GM23338 (cell line): Measurements from ENCODE around the gene TNFAIP8L3. TPM values are rescaled to one million over a fixed set of nuclear protein-coding genes. Genes with fewer than 3 reads are reported as not detected.
"Not testable (repeated sequence)": the region's sequence is repeated elsewhere in the genome, so short reads cannot be mapped to it uniquely, and the experiment has no call there.

Experiments
- ATAC-seq: fragments of 200-7000 bp; cut with Tn5 transposase; 3 replicates; pipeline ENCODE4 v1.9.1; 2020
- DNase-seq: peaks from one replicate; pipeline ENCODE4 v3.0.0-alpha.2; 2015; ENCODE audit warnings: low spot score
- H2AFZ ChIP-seq: fragments of 200-600 bp; sonication (generic); 2 replicates; pipeline ENCODE4 v1.8.0; 2016; ENCODE audit warnings: antibody characterized with exemption, mild to moderate bottlenecking, moderate library complexity
- H3F3A ChIP-seq: fragments of 200-600 bp; sonication (generic); replicated peaks from 2 replicates; pipeline ENCODE4 v1.8.0; 2017; ENCODE audit warnings: antibody characterized with exemption, mixed run types, low read depth
- H3K27ac ChIP-seq: fragments of 200-600 bp; sonication (generic); 2 replicates; pipeline ENCODE4 v1.6.1; 2016; ENCODE audit warnings: low read depth
- H3K27me3 ChIP-seq: fragments of 200-600 bp; sonication (generic); 2 replicates; pipeline ENCODE4 v1.8.0; 2016; ENCODE audit warnings: mild to moderate bottlenecking, mixed run types, moderate library complexity; ENCODE audit not compliant: insufficient read depth
- H3K36me3 ChIP-seq: fragments of 200-600 bp; sonication (generic); 2 replicates; pipeline ENCODE4 v1.8.0; 2016; ENCODE audit warnings: mild to moderate bottlenecking; ENCODE audit not compliant: insufficient read depth
- H3K4me1 ChIP-seq: fragments of 200-600 bp; sonication (generic); 2 replicates; pipeline ENCODE4 v1.8.0; 2016; ENCODE audit warnings: mild to moderate bottlenecking, moderate library complexity; ENCODE audit not compliant: insufficient read depth
- H3K4me2 ChIP-seq: fragments of 200-600 bp; sonication (generic); 2 replicates; pipeline ENCODE4 v1.7.1; 2017; ENCODE audit warnings: mixed run types
- H3K4me3 ChIP-seq: fragments of 200-600 bp; sonication (generic); 2 replicates; pipeline ENCODE4 v1.6.1; 2016; ENCODE audit warnings: mixed run types
- H3K79me2 ChIP-seq: fragments of 200-600 bp; sonication (generic); replicated peaks from 2 replicates; pipeline ENCODE4 v1.8.0; 2017; ENCODE audit warnings: mild to moderate bottlenecking; ENCODE audit not compliant: insufficient read depth
- H3K9me2 ChIP-seq: fragments of 200-600 bp; sonication (generic); 2 replicates; pipeline ENCODE4 v1.8.0; 2017; ENCODE audit not compliant: insufficient read depth
- H4K20me1 ChIP-seq: fragments of 200-600 bp; sonication (generic); replicated peaks from 2 replicates; pipeline ENCODE4 v1.8.0; 2017; ENCODE audit warnings: mild to moderate bottlenecking; ENCODE audit not compliant: insufficient read depth
- H3K27ac Mint-ChIP-seq: 2 replicates; pipeline ENCODE4 v1.8.0; 2020; ENCODE audit warnings: inconsistent platforms, mild to moderate bottlenecking, moderate library complexity, mixed read lengths
- H3K27me3 Mint-ChIP-seq: 3 replicates; pipeline ENCODE4 v1.8.0; 2022; ENCODE audit warnings: low read depth, mild to moderate bottlenecking, moderate library complexity, mixed read lengths, inconsistent platforms; ENCODE audit not compliant: insufficient read depth, poor library complexity
- H3K36me3 Mint-ChIP-seq: 3 replicates; pipeline ENCODE4 v1.8.0; 2021; ENCODE audit warnings: low read depth, mild to moderate bottlenecking, inconsistent platforms, moderate library complexity, mixed read lengths
- H3K4me1 Mint-ChIP-seq: 3 replicates; pipeline ENCODE4 v1.8.0; 2020; ENCODE audit warnings: mild to moderate bottlenecking, inconsistent platforms, mixed read lengths
- H3K4me3 Mint-ChIP-seq: 3 replicates; pipeline ENCODE4 v1.8.0; 2021; ENCODE audit warnings: moderate library complexity, mild to moderate bottlenecking, inconsistent platforms, mixed read lengths
- H3K9me3 Mint-ChIP-seq: 3 replicates; pipeline ENCODE4 v1.8.0; 2020; ENCODE audit warnings: moderate library complexity, mild to moderate bottlenecking, inconsistent platforms, mixed read lengths
- CREB1 ChIP-seq: fragments of 250-450 bp; sonication (Bioruptor Pico); IDR thresholded peaks from 2 replicates; pipeline ENCODE4 v1.5.0; 2020; ENCODE audit warnings: low read depth, mild to moderate bottlenecking, moderate library complexity
- JUNB ChIP-seq: IDR thresholded peaks from one replicate; pipeline ENCODE4 v1.6.1; 2016; ENCODE audit warnings: antibody characterized with exemption; ENCODE audit not compliant: unreplicated experiment
- NANOG ChIP-seq: IDR thresholded peaks from 2 replicates; pipeline ENCODE4 v1.6.1; 2016; ENCODE audit warnings: antibody characterized with exemption, borderline replicate concordance
- POLR2AphosphoS5 ChIP-seq: IDR thresholded peaks from 2 replicates; pipeline ENCODE4 v1.6.1; 2016; ENCODE audit warnings: antibody characterized with exemption, low read depth
- STAT1 ChIP-seq: IDR thresholded peaks from one replicate; pipeline ENCODE4 v1.6.1; 2016; ENCODE audit warnings: antibody characterized with exemption; ENCODE audit not compliant: unreplicated experiment
- ZNF114 ChIP-seq: fragments of 250-450 bp; sonication (Bioruptor Pico); IDR thresholded peaks from 2 replicates; pipeline ENCODE4 v1.5.0; 2020; ENCODE audit warnings: mild to moderate bottlenecking, moderate library complexity
- ZNF331 ChIP-seq: fragments of 250-450 bp; sonication (Bioruptor Pico); IDR thresholded peaks from 2 replicates; pipeline ENCODE4 v1.5.0; 2020; ENCODE audit warnings: low read depth, mild to moderate bottlenecking, moderate library complexity
- polyA plus RNA-seq: library from polyadenylated mRNA; unstranded; fragments of >200 nt; fragmentation: Nextera tagmentation; extraction: Ambion mirVana; gene quantifications from 2 replicates; pipeline ENCODE4 v1.2.1, GENCODE V29; 2016
- total RNA-seq: library from RNA; depleted of rRNA; stranded (reverse); fragments of >200 nt; shearing (Covaris generic); gene quantifications from 2 replicates; pipeline ENCODE4 v1.2.3, GENCODE V29; 2014
- TF ChIP-seq, protein P1 (sequence below): IDR thresholded peaks from one replicate; pipeline ENCODE4 v1.6.1; 2018; ENCODE audit warnings: antibody characterized with exemption; ENCODE audit not compliant: unreplicated experiment
- TF ChIP-seq, protein P2 (sequence below), 2 experiments: fragments of 200-600 bp in 1 of 2; sonication (generic) in 1 of 2; conservative IDR thresholded peaks; 2 replicates each; pipeline versions ENCODE4 v1.5.1 to v1.6.1; 2016 to 2017; ENCODE audit warnings: antibody characterized with exemption in 2 of 2, low read depth in 2 of 2, mild to moderate bottlenecking in 2 of 2, moderate library complexity in 1 of 2

Gene TNFAIP8L3
- total and polyA plus RNA-seq, 2 experiments from 2014 or later, result 0.23 to 0.31 TPM

DNA sequence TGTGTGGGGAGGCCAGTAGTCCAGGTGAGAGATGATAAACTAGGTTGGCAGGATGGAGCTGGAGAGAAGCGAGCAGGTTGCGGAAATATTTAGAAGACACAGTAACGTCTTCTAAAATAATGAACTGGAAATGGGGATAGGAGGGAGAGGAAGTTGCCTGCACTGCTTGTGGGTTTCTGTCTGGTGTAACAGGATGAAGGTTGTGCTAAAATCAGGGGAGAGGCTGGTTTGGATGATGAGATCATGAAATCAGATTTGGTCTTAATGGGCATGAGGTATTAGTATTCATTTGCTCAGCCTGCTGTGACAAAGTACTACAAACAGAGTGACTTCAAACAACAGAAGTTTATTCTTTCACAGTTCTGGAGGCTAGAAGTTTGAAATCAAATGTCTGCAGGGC, 32.1 kb upstream of the TNFAIP8L3 start (continued):
- TF ChIP-seq, protein P1, sequence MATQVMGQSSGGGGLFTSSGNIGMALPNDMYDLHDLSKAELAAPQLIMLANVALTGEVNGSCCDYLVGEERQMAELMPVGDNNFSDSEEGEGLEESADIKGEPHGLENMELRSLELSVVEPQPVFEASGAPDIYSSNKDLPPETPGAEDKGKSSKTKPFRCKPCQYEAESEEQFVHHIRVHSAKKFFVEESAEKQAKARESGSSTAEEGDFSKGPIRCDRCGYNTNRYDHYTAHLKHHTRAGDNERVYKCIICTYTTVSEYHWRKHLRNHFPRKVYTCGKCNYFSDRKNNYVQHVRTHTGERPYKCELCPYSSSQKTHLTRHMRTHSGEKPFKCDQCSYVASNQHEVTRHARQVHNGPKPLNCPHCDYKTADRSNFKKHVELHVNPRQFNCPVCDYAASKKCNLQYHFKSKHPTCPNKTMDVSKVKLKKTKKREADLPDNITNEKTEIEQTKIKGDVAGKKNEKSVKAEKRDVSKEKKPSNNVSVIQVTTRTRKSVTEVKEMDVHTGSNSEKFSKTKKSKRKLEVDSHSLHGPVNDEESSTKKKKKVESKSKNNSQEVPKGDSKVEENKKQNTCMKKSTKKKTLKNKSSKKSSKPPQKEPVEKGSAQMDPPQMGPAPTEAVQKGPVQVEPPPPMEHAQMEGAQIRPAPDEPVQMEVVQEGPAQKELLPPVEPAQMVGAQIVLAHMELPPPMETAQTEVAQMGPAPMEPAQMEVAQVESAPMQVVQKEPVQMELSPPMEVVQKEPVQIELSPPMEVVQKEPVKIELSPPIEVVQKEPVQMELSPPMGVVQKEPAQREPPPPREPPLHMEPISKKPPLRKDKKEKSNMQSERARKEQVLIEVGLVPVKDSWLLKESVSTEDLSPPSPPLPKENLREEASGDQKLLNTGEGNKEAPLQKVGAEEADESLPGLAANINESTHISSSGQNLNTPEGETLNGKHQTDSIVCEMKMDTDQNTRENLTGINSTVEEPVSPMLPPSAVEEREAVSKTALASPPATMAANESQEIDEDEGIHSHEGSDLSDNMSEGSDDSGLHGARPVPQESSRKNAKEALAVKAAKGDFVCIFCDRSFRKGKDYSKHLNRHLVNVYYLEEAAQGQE, result no peak
- TF ChIP-seq ZNF331 (CRISPR knock-in tag), result no peak

DNA sequence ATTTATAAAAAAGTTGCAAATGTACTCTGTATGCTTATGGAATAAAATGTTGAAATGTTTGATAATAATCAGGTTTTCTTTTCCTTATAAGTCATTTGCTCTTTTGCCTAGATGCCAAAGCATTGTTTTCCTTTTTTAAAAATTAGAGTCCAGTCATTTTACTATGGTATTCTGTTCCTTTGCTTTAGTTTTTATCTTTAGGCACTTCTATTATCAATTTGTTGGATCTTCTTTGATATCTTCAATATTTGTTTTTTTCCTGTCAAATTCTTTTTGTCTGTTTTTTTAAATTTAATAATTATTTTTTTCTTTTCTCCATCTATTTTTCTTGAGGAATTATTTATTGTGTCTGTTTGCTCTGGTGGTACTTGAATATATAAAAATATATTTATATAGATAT, 28.3 kb upstream of the TNFAIP8L3 start:
- not testable (repeated sequence) for H4K20me1 ChIP-seq, DNase-seq, H3K4me1 Mint-ChIP-seq, H3K4me1 ChIP-seq, H3K4me3 ChIP-seq, ATAC-seq, H3K36me3 Mint-ChIP-seq, H3K4me3 Mint-ChIP-seq, H3F3A ChIP-seq, H2AFZ ChIP-seq, H3K27ac Mint-ChIP-seq, H3K4me2 ChIP-seq, H3K27me3 ChIP-seq, H3K9me3 Mint-ChIP-seq, H3K27ac ChIP-seq, H3K27me3 Mint-ChIP-seq, H3K9me2 ChIP-seq, H3K79me2 ChIP-seq, H3K36me3 ChIP-seq

DNA sequence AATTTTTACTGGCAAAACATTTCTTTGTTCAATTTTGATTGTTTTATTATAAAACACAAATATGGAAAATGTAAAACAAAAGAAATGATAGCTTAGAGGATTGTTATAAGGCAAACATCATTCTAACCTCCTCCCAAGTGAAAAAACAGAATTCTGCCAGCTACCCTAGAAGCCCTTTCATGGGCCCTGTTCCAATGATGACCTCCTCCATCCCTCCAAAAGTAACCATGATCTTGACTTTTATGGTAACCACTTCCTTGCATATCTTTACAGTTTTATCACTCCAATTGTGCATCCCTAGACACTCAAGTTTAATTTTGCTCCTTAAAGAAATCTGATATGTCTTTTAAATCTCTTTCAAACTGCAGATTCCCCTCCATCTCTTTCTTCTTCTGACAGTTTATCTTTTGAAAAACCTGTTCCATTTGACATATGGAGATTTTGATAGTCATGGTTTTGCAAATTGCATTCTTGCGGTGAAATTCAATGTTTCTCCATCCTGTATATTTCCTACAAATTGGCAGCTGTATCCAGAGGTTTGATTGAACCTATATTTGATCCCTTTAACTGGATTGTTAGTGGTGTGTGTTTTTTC, 27.0 kb upstream of the TNFAIP8L3 start:
- H3K4me1 Mint-ChIP-seq, result no peaks in the 10 kb centered on the region
- no peaks in the 10 kb centered on the region; the same call in 2 of the 3 replicates for H3K36me3 Mint-ChIP-seq
- no peaks in the 10 kb centered on the region for H4K20me1 ChIP-seq
- H3K27me3 Mint-ChIP-seq, result peaks cover 2% of the 10 kb centered on the region
- no peaks in the 10 kb centered on the region for H3K36me3 ChIP-seq
- H3K4me3 Mint-ChIP-seq, result no peak overlapping the region
- no peaks in the 10 kb centered on the region for H3K4me1 ChIP-seq
- no peaks in the 10 kb centered on the region for H3K27me3 ChIP-seq
- H3K27ac ChIP-seq, result no peak overlapping the region
- H3K27ac Mint-ChIP-seq, result no peak overlapping the region
- no peak overlapping the region for H3K4me3 ChIP-seq
- no peaks in the 10 kb centered on the region for H3K9me2 ChIP-seq
- no peak for ATAC-seq
- no peak overlapping the region for H2AFZ ChIP-seq
- DNase-seq, result no peak
- no peaks in the 10 kb centered on the region for H3K79me2 ChIP-seq
- no peak overlapping the region for H3K4me2 ChIP-seq
- no peaks in the 10 kb centered on the region for H3F3A ChIP-seq
- peaks cover 6% of the 10 kb centered on the region; the same call in 2 of the 3 replicates for H3K9me3 Mint-ChIP-seq
- TF ChIP-seq ZNF114 (CRISPR knock-in tag) (no peak), CREB1 (no peak), NANOG (no peak), POLR2AphosphoS5 (no peak), JUNB (no peak), STAT1 (no peak)
- TF ChIP-seq, protein P2, sequence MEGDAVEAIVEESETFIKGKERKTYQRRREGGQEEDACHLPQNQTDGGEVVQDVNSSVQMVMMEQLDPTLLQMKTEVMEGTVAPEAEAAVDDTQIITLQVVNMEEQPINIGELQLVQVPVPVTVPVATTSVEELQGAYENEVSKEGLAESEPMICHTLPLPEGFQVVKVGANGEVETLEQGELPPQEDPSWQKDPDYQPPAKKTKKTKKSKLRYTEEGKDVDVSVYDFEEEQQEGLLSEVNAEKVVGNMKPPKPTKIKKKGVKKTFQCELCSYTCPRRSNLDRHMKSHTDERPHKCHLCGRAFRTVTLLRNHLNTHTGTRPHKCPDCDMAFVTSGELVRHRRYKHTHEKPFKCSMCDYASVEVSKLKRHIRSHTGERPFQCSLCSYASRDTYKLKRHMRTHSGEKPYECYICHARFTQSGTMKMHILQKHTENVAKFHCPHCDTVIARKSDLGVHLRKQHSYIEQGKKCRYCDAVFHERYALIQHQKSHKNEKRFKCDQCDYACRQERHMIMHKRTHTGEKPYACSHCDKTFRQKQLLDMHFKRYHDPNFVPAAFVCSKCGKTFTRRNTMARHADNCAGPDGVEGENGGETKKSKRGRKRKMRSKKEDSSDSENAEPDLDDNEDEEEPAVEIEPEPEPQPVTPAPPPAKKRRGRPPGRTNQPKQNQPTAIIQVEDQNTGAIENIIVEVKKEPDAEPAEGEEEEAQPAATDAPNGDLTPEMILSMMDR (conservative IDR thresholded peaks at IDR 0.05; ENCODE audit: low read depth in 2 of 2), result no peak
